ENCODE results near the gene DCAF12. TPM values are rescaled to one million over a fixed set of nuclear protein-coding genes. Genes with fewer than 3 reads are reported as not detected.

DCAF12 gene
- polyA plus RNA-seq, 4 donors = 60.8 to 68.9 (median 64.5) TPM

DNA sequence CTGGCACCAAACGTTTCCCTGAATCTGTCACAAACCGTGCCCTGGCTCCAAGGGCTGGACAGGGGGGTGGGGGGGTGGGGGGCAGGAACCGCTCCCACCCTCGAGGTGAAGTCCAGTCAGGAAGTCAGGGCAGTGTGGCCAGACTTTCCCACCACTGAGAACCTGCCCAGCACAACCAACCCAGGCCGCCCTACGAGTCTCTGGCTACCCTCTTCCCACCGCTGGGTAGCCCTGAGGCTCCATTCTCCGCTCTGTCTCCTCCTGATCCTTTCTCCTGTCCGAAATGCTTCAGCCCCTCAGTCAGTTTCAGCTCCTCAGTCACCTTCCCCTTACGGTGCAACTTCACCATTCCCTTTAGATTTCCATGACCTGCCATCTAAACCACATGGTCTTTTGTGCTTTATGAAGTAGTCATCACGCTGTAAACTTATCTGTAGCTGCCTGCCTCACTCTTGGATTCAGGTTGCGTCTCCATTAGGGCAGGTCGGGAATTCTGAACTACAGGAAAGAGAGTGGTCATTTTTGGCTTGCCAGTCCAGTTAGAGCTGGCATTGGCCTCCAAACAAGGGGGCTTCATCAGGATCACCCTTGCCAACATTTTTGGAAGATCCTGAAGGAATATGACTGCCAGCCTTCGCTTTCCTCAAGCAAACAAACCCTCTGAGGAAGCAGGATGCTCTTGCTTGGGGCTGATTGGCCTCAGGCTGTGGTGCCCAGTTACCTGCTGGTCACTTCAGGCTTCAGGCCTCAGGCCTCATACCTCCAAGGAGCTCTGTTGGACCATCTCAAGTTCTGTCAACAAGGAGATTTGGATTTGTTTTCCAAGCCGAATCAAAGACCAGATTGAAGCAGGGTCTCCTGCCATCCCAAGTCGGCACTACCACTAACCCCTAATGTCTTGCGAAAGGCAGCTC, 794 bp upstream of the DCAF12 start:
- no peak for DNase-seq (ENCODE audit: low read depth in 4 of 4, low spot score in 3 of 4)

- no peak for DNase-seq (ENCODE audit: low read depth in 4 of 4, low spot score in 3 of 4)
Observed at GRCh38 chr9:34125681-34126206, 754 bp downstream of the DCAF12 start.

GRCh38 chr9:34124926-34125325, 1.6 kb downstream of the DCAF12 start:
- DNase-seq (ENCODE audit: low read depth in 4 of 4, low spot score in 3 of 4) = no peak

DNA sequence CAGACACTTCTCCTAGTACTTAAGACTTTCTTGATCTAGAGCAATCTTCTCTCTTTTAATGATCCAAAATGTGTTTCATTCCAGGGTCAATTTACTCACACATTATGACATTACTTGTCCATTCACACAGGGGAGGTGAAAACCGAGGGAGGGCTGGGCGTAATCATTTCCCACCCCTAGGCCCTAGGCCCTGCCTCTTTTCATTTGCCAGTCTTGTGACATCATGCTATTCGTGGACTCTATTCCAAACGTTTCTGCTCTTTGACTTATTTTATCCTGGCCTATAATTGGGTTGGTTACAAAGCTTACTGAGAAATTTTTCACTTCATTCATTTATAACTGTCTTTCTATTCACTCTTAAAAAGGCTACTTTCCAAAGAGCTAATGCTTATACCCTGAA, 2.4 kb downstream of the DCAF12 start:
- DNase-seq (ENCODE audit: low read depth in 4 of 4, low spot score in 3 of 4) = no peak

GRCh38 chr9:34123682-34124081, 2.8 kb downstream of the DCAF12 start:
- DNase-seq (ENCODE audit: low read depth in 4 of 4, low spot score in 3 of 4) = no peak

GRCh38 chr9:34121996-34122395, 4.5 kb downstream of the DCAF12 start:
- no peak for DNase-seq (ENCODE audit: low read depth in 4 of 4, low spot score in 3 of 4)

GRCh38 chr9:34119713-34120112, 6.8 kb downstream of the DCAF12 start:
- no peak for DNase-seq (ENCODE audit: low read depth in 4 of 4, low spot score in 3 of 4)

DNA sequence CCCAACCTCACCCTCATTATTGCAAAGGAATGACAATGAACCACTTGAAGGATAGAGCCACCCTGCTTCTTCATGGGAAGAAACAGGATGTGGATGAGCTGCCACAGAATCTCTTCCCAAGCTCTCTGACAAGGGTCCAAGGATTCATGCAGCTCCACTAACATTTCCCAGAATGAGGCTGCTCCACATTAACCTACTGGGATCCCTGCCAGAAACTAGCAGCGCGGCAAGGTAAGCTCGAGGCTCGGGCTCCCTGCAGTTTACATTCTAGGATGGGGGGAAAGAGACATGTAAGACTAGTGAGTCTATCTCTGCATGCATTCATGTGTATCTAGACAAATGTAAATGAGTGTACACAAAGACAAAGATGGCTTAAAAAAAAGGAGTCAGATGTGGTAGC, 12.1 kb downstream of the DCAF12 start:
- no peak for DNase-seq (ENCODE audit: low read depth in 4 of 4, low spot score in 3 of 4)

GRCh38 chr9:34106110-34106509, 20.4 kb downstream of the DCAF12 start:
- DNase-seq (ENCODE audit: low read depth in 4 of 4, low spot score in 3 of 4) = no peak

GRCh38 chr9:34102796-34103195, 23.7 kb downstream of the DCAF12 start:
- DNase-seq (ENCODE audit: low read depth in 4 of 4, low spot score in 3 of 4) = no peak

- DNase-seq (ENCODE audit: low read depth in 4 of 4, low spot score in 3 of 4) = no peak
Observed at GRCh38 chr9:34098307-34098706, 28.2 kb downstream of the DCAF12 start.

DNA sequence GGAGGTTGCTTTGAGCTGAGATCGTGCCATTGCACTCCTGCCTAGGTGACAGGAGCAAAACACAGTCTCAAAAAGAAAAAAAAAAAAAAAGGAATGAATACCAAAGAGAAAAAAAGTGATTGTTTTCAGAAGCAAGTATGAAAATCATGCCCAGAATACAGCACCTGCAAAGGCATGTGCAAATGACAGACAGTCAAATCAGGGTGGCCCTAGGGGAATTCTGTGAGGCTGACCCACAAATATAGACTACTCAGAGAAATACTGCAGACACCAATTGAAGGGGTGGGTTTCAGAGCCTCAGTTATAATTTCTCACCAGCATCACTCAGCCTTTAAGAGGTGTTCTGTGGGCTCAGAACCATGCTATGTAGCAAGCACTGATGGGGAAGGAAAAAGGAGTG, 28.6 kb downstream of the DCAF12 start:
- DNase-seq (ENCODE audit: low read depth in 4 of 4, low spot score in 3 of 4) = no peak

DNA sequence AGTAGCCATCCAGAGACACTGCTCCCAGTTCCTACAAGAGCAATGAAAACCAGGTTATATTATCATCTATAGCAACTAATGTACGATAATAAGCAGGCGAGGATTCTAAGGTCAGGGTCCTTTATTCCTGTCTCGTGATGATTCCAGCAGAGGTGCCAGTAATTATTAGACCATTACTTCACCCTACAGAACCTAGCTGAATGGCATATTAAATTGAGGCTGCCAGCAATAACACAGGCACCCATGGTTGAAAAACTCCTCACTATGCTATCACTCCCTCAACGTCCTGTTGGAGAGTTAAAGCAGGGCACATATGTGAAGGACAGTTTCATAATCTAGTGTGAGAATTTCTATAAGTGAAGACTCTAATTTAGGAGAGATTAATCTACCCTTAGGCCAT, 29.7 kb downstream of the DCAF12 start:
- no peak for DNase-seq (ENCODE audit: low read depth in 4 of 4, low spot score in 3 of 4)

GRCh38 chr9:34093578-34093977, 32.9 kb downstream of the DCAF12 start:
- DNase-seq (ENCODE audit: low read depth in 4 of 4, low spot score in 3 of 4) = no peak

DNA sequence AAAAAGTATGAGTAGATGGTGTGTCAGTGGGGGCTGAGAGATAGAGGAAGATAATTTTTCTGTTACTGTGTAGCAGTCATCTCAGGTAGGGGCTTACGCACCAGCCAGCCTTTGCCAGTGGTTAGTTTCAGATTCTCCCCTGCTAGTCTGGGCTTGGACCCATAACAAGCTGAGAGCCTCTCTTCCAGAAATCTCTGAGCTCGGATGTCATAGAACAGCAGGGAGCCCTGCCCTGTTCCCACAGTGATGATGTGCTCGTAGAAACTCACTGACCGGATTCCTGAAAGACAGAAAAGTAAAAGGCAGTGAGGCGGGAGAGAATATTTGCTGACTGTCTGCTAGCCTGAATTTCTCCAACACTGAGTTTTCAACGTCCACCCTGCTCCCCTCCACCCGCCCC, 37.2 kb downstream of the DCAF12 start:
- no peak for DNase-seq (ENCODE audit: low read depth in 4 of 4, low spot score in 3 of 4)

GRCh38 chr9:34087370-34087769, 39.1 kb downstream of the DCAF12 start:
- no peak for DNase-seq (ENCODE audit: low read depth in 4 of 4, low spot score in 3 of 4)

DNA sequence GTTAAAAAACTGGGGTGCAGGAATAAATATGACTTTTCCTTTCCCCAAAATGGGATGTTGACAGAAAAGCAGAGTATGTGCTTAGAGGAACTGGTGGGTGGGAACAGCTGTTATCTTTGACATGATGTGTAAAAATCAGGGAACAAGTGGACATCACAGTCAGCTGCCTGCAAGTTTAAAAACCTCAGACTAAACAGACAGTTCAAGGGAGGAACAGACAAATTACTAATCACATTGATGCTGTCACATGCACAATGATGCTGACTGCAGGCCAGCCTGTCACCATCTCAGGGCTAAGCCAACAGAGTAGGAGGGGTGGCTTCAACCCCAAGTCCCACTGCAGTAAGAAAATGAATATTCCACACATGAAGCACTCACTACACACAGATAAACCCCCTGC, 39.6 kb downstream of the DCAF12 start:
- no peak for DNase-seq (ENCODE audit: low read depth in 4 of 4, low spot score in 3 of 4)

DNA sequence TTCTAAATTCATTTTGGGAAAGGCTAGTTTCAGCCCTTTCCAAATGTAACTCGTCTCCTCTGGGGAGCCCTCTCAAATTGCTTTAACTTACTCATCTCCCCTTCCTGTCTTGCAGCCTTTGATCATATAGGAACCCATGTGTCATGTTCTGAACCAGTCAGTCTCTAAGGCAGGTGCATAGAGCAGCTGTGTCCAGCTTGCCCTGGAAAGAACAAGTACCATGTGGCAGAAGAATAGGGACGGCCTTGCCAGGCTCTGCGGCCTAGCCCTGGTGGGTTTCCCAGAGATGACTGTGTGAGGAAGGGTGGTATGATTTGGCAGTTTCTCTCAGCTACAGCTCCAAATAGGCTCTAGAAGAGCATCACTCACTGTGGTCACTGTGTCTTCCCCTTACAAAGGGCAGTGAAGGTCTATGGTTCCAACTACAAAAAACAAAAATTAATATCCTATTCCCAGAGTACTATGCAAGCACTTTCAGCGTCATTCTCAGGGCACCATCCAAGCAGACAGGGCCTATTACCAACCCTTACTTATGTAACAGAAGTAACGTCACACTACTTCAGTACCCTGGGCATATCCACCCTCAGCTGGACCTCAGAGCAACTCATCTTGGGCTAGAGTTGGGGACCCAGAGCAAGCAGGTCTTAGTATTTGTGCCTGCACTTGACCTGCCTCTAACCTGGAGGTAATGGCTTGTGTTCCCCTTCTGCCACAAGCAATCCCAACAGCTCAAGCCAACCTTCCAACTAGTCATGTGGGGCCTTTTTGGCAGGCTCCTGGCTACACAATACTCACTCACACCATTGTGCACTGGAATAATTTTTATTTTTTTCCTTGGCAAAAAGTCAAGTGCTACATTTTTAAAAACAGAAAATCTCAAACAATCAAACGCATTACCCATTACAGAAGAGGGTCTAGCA, 40.7 kb downstream of the DCAF12 start:
- DNase-seq (ENCODE audit: low read depth in 4 of 4, low spot score in 3 of 4) = no peak

DNA sequence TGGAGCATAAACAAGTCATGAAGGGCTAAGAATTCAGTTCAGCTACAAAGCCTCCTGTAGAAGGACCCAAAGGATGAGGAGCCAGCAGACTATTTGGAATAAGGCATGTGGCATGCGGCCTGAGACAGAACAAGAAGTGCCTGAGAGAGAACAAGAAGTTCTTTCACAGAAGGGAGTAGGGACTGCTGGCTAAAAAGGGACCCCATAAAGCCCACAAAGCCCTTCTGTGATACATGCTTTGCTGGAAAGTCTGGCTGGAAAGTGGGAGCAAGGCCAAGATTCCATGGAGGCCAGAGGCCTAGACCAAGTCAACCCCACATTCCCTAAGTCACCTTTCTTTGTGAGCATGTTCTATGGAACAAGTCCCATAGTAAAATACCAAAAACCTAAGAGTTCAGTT, 41.9 kb downstream of the DCAF12 start:
- no peak for DNase-seq (ENCODE audit: low read depth in 4 of 4, low spot score in 3 of 4)

DNA sequence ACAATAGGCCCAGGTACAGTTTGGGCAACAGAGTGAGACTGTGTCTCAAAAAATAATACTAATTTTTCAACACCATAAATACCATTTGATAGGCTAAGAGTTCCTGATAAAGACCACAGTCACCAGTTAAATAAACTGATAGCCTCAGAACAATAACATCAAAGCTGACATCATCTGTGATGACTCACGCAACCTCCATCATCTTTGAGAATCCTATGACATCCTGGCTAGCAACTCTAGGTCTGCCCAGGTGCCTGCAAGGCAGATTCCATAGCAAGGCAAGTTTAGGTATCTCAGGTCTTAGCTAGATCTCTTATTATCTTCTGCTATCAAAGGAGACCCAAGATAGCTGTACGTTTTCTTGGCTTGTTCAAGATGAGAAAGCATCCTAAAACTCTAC, 47.3 kb downstream of the DCAF12 start:
- DNase-seq (ENCODE audit: low read depth in 4 of 4, low spot score in 3 of 4) = no peak

DNA sequence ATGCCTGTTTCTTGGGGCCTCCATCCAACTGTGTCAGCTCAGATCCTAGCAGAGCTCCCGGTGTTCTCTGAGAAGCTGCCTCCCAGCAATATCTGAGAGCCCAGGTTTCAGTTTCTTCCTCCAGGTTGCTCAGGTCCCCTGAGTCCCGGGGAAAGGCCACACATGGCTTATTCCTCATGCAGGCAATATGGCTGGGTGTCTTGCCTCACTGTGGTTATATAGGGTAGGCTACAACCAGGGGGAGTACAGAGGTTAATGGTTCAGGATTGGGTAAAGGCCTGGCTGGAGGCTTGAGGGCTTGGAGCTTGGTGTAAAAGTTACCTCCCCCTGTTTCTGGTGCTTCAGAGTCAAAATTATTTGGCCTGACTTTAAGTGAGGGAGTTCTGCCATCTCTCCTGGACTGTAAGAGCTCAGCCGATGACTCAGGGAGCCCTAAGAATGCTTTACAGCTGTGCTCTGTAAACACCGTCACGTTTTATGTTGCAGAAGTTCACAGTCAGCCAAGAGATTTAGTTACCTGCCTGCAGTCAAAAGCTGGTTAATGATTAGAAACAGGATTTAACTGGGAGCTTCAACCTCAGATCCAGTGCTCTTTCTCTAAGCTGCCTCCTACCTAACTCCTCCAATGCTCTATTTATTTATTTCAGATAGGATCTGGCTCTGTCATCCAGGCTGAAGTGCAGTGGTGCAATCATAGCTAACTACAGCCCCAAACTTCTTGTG, 53.5 kb downstream of the DCAF12 start:
- DNase-seq (ENCODE audit: low read depth in 4 of 4, low spot score in 3 of 4) = peak in 3 of 4 donors; percentile 37 to 78 (median 78)

All from right renal pelvis (tissue), 4 donors.